M059J (cell line): ENCODE measurements around the gene GTF3C5. TPM values are rescaled to one million over a fixed set of nuclear protein-coding genes. Genes with fewer than 3 reads are reported as not detected.
"Not testable (repeated sequence)": the region's sequence is repeated elsewhere in the genome, so short reads cannot be mapped to it uniquely, and the experiment has no call there.

Experiments
- DNase-seq: peaks from one replicate; pipeline ENCODE4 v3.0.0-alpha.2; 2012; ENCODE audit warnings: low read depth
- total RNA-seq: library from RNA; depleted of rRNA; stranded (reverse); fragments of >200 nt; shearing (Covaris generic); gene quantifications from 2 replicates; pipeline ENCODE4 v1.2.3, GENCODE V29; 2014

The GTF3C5 gene
- total RNA-seq, 1 experiment from 2014 or later: 81.1 TPM

DNA sequence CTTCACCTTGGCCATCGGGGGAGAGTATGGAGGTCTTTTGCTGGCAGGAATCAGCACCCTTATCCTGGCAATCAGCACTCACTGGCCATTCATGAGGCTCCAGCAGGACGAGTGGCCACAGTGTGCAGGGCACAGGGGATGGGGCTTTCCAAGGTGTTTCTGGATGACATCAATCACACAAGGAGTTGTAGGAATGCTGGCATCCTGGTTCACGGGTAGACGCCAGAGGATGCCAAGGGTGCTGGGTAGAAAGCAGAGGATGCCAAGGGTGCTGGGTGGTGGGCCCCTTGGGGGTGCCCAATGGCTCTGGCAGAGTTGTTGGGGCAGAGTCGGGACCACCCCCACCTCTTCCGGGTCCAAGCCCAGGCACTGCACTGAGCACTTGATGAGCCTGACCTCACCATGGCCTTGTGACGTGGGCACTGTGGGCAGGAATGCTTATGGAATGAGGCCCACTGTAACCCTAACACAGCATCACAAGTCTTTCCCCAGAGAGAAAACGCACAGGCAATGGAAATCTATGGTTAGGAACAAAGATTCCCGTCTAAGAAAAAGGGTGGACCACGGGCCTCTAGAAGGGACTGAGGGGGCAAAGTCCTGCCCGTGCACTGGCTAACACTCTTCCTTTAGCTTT, 60.1 kb downstream of the GTF3C5 start:
- DNase-seq: no peak

DNA sequence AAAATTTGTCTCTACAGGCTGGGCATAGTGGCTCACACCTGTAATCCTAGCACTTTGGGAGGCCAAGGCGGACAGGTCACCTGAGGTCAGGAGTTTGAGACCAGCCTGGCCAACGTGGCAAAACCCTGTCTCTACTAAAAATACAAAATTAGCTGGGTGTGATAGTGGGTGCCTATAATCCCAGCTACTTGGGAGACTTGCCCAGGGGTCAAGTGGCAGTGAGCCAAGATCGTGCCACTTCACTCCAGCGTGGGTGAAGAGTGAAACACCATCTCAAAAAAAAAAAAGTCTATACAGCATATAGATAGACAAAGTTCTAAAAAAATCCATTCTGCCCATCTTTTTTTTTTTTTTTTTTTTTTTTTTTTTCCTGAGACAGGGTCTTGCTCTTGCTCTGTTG, 63.6 kb downstream of the GTF3C5 start:
- DNase-seq: not testable (repeated sequence)

DNA sequence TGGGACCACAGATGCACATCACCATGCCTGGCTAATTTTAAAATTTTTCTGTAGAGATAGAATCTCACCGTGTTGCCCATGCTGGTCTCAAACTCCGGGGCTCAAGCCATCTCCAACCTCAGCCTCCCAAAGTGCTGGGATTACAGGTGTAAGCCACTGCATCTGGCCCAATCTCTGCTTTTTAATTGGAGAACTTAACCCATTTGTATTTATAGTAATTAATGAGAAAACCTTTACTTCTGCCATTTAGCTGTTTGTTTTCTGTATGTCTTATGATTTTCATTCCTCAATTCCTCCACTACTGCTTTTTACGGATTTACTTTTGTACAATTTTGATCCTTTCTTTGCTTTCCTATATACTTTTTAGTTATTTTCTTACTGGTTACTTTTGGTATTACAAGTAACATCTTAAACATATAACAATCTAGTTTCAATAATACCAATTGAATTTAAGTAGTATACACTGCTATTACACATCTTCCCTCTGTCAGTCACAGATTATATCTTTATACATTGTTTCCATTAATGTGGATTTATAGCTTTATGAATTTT, 64.1 kb downstream of the GTF3C5 start:
- no peak for DNase-seq

DNA sequence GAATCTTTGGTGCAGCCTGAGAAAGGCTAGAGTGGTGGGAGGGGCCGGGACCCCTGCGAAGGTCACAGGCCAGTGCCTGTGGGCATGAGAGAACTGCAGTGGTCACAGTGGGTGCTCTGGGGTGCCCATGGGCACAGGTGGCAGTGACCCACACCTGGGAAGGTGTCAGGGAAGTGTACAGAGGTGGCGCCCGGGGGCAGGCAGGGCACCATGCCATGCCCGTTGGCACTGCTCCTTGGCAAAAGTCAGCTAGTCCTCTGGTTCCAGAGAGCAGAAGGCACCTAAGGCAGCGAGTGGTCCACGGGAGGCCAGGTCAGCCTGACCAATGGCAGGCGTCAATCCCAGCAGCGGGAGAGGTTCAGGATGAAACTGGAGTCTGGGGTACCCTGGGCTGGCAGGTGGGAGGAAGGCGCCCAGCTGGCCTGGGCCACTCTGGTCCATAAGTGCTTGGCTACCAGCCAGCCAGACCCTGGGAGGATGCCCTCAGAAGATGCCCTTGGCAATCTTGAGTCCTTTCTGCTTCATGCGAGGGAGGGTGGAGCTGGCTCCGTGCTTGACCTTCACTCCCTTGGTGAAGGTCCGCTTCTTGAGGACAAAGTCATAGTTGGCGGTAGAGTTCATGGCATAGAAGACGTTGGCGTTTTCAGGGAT, 67.4 kb downstream of the GTF3C5 start:
- DNase-seq: no peak

DNA sequence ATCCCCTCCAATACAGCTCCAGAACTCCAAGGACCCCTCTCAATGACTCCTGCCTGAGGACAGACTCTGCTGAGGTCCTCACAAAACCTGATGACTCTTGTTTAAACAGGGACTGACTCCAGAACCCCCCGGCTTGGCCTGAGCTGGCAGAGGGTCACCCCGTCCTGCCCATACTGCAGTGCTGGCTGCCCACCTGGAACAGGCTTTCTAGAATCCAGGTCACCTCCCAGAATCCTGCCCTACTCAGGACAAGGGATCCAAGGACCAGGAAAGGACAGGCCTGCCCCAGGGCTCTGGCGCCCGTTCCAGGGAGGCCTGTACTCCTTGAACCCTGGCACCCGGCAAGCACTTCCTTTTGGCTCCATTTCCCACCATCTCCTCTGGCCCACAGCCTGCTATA, 68.1 kb downstream of the GTF3C5 start:
- DNase-seq: no peak

DNA sequence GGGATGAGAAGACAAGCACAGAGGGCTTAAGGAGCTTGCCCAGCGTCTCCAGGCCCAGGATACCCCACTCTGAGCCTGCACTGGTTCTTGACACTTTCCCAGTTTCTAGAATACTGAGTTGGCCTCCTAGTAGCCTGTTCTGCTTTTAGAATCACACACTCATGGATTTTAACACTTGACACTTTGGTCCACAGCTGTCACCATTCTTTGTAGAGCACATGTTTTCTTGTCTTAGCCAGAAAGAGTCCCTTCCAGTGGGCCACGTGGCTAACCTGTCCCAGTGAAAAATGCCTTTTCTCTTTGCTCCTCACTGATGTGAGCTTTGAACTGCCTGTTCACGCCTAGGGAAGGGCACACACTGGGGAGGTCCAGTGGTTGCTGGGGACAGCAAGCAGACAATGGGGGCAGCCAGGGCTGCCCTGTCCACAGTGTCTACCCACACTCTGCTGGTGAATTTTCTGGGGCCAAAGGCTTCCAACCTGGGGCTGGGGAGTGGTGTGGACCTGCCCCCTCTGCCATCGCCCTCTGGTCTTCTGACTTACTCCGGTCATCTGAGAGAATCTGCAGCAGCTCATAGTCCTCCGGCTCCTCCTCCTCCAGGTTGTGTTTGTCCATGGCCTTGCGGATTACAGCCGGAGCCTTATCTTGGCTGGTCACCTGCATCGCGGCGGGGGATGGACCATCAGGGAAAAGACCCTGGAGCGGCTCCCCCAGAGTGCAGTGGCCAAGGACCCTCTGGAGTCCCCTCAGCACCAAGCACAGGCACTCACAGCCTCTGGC, 69.1 kb downstream of the GTF3C5 start:
- no peak for DNase-seq

DNA sequence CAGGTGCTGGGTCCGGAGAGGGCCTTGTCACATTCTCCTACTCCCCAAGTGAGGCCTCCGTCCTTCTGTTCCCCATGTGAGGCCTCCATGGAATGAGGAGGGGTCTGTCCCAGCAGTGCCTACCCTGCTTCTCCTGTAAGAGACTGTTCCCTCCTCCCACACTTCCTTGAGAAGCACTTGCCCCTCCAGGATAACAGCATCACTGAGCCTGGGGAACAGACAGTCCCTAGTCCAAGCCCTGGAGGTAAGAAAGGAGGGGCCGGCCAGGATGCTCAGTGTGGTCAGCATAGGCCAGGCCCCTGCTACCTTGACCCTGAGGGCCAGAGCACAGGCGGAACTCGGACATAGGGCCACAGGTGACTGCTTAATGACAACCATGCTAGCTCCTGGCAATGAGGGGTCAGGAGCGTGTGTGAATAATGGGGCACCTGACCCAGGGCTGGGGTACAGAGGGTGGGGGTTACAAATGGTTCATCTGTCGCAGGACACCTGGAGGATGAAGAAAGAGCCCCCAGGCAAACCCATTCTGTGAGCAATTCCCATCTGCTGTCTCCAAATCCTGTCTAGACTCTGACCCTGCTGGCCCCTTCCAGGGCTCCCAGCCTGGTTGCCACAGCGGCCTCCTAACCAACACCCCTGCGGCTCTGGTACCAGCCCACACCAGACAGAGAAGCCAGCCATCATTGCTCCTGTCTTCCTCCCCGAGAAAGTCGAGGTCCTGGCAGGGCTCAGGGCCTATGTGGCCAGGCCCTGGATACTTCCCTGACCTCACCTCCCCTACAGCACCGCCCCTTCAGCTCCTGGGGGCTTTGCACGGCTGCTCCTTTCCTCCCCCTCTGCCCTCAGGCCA, 69.9 kb downstream of the GTF3C5 start:
- no peak for DNase-seq

DNA sequence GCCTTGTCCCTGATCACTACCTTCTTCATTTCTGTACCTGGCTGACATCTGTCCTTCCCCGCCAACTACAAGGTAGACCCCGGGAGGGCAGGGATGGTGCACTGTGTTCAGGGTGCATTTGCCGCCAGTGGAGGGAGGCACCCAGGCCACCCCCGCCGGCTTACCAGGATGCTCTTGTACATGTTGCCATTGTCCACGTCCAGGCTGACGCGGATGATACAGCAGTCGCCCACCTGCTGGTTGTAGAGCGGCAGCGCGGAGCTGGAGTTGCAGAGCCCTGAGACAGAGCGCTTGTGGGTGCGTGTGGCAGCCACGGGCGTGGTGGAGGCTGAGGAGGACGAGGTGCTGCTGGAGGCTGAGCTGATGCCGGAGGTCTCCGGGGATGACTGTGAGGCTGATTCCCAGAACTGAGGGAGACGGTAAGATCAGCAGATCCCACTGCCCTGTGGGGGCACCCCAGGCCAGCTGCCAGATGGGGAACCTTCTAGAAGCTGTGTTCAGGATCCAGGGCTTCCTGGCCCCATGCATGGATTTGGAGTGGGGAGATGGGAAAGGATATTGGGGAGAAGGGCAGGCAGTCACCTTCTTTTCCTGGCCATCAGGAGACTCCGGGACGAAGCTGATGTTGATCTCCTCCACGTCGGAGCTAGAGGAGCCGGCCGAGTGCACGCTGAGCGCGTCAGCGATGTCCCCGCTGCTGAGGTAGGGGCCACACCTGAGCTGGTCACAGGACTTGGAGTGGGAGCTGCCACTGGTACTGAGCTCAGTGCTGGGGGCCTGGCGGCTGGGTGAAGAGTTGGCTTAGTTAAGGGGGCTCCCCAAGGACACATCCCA, 70.8 kb downstream of the GTF3C5 start:
- no peak for DNase-seq

DNA sequence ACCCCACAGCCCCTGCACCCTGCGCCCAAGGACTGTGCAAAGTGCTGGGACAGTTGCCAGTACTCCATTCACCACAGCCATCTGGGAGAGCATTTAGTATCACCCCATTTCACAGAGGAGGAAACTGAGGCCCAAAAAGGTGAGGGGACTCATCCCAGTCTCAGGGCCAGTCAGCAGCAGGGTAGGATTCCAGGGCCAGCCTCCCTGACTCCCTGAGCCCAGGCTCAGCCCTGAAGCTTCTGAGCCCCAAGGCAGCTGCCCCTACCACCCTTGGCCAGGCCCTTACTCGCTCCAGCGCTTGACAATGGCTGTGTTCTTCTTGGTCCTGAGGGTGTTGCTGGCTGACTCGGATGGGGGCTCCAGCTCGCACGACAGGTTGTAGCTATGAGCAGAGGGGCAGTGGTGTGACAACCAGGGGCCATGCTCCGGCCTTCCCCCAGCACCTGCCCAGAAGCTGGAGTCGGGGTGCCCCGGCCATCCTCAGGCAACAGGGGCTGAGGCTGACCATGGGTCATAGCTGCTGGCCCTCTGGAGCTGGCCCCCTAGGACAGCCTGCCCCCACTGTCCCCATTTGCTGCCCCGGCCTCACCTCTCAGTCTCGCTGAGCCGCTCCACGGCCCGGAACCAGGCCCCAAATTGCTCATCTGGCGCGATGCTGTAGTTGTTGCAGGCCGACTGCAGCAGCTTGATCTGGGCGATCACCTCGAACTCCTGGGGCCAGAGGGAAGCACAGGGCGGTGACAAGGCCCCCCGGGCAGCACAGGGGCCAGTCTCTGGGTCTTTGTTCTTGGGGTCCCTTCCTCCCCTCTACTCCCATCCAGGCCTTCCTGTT, 71.6 kb downstream of the GTF3C5 start:
- no peak for DNase-seq

DNA sequence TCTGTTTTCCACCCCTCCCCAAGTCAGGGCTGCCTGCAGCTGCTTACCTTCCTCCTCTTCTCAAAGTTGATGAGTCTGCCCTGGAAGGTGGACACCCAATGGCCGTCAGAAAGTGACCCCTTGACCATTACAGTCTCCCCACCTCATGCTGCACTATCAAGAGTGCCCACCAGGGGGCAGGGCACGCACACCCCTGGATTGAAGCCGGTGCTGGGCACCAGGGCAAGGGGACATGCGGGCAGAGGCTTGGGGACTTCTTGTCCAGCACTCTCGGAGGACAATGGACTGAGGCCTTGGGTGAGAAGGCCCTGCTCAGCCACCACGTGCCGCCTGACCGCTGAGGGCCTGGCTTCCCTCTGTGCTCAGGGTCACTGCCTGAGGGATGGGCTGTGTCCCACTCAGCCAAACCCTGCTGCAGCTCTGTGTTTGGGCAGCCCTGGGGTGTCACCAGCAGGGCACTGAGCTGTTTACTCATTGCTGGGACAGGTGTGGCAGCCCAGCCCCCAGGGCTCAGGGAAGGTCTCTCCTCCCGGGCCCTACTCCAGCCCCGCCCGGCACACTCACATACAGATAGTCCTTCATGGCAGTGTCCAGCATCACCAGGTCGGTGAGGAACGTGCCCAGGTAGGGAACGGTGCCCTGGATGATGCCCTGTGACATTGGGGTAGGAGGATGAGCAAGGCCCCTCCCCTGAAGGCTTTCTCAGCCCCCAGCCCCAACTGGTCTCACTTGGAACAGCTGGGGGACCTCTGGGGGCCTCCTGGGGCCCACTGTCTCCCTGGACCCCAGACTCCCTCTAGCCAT, 72.6 kb downstream of the GTF3C5 start:
- peak; percentile 60 for DNase-seq

DNA sequence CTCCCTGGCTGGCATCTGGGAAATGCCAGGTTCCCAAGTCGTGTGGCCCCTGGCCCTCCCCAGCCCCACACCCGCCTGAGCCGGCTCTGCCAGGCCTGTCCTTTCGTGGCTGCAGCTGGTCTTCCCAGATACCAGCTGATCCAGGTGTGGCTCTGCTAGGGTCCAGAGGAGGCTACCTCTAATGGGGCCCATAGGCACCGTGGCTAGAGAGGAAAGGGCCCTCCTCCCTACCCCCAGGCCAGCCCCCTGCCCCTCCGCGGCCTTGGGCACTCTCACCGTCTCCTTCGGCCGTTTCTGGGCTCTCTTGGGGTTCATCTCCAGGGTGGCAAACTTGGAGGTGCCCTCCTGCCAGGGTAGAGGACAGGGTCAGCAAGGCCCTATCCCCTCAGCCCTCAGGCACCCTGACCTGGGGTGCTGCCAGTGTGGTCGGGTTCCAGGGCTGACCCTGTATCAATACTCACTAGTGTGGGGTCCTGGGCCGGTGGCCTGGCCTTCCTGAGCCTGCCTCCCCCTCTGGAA, 73.2 kb downstream of the GTF3C5 start:
- no peak for DNase-seq

DNA sequence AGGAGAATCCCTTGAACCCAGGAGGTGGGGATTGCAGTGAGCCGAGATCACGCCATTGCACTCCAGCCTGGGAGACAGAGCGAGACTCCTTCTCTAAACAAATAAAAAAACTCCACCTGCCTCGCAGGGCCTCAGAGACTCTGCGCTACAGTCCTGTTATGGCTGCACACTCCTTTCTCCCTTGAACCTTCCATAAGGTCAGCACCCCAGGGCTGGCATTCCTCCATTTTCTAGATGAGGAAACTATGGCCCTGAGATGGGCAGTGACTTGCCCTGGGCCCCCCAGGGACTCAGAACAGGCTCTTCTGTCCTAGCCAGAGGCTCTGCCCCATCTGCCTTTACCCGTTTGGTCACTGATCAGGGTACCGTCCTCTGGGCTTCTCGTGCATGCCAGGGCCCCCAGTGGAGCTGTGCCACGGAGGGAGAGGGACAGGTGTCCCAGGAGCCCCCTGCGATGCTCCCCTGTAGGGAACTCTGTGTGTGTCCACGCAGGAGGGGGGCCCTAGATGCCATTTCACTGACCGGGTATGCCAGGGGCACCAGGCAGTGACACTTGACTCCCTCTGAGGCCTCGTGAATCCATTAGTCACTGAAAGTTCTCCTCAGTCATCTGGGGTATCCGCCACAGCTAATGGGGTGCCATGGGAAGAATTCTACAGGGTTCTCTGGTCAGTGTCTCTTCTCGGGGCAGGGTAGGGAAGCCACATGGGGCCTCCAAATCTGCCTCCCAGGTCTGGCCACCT, 74.1 kb downstream of the GTF3C5 start:
- DNase-seq: no peak

DNA sequence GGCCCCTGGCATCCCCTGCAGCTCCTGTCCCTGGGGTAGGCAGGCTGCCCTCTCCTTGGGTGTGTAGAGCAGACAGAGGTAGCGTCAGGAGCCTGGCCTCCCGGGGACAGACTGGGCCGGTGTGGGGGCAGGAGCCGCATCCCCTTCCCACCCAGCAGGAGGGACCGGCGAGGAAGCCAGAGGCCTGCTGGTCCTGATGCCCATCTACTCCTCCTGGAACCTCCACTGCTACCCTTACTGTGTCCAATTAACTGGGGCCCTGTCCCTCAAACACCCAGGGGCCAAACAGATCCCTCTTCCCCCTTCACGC, 74.6 kb downstream of the GTF3C5 start:
- no peak for DNase-seq

DNA sequence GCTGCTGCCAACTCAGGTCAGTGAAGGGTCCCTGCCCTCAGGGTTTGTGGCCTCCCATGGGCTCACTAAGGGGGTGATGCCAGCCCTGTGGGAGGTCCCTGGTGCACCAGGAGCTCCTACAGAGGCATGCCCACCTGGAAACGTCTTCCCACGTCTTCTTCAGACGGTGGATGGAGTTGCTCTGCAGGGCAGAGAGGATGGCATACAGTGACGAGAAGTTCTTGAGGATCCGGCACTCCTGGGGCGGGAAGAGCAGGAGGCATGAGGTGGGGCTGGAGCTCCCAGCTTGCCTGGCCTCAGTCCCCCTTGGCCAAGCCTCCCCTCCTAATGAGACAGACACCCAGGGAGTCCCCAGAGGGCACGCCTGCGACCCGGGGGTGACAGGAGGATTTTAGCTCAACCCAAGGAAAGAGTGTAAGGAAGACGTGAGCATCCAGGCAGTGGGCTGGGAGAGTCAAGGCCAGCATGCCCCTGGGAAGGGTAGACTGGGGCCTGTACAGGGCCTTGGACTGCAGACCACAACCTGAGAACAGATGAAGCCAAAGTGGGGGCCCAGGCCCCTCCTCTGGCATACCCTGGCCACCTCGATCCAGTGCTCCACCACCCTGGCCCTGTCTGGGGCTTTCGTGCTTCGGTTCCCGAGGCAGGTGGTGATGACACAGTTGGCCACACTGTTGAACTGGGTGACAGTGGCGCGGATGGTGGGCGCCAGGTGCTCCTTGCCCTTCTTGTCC, 75.9 kb downstream of the GTF3C5 start:
- no peak for DNase-seq

DNA sequence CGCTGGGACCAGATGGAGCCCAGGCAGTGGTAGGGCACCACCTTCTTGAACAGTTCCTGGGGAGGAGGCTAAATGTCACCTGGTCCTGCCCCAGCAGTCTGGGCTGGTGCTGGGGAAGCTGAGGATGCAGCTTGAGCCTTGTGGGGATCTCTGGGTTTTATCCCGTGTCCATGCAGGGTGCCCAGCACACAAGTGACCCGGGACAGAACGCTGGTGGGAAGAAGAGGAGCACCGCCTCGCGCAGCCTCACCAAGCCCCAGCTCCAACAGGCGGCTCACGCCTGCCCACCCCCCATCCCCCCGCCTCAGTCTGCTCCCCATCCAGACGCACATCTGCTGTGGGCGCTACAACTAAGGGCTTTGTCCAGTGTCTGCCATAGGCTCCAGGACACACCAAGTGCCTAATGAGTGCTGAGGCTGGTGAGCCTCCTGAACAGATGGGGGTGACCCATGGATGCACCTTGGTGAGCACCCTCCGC, 76.5 kb downstream of the GTF3C5 start:
- no peak for DNase-seq
